GM12892 (cell line): ENCODE measurements around the gene DAPK1.

Experiments
- POLR2A ChIP-seq: IDR thresholded peaks from 2 replicates; pipeline ENCODE4 v1.6.1; 2011; ENCODE audit warnings: low read depth, low read length, control low read depth
- POLR2AphosphoS5 ChIP-seq: IDR thresholded peaks from 2 replicates; pipeline ENCODE4 v1.6.1; 2011; ENCODE audit warnings: low read depth, low read length, control low read depth
- TAF1 ChIP-seq: IDR thresholded peaks from 2 replicates; pipeline ENCODE4 v1.6.1; 2011; ENCODE audit warnings: low read depth, mild to moderate bottlenecking, control low read depth, low read length, borderline replicate concordance

GRCh38 chr9:87647114-87647513 lies 149.4 kb downstream of the DAPK1 start:
- TF ChIP-seq TAF1 (no peak), POLR2A (no peak), POLR2AphosphoS5 (no peak)
